ENCODE measurements around the gene ERFL. TPM values are rescaled to one million over a fixed set of nuclear protein-coding genes. Genes with fewer than 3 reads are reported as not detected.

The ERFL gene
- total and polyA plus RNA-seq, 2 of the 4 experiments (the other 2 are of a cell fraction) = not detected

GRCh38 chr19:41910240-41910991, 17.8 kb downstream of the ERFL start:
- H3K4ac ChIP-seq (ENCODE audit: low read depth, low read length) = no peak overlapping the region
- dilution Hi-C loops (cut with HindIII; ENCODE audit: low sequenced_read_pairs, unreplicated experiment) (no loop called here), in situ Hi-C loops (cut with MboI; ENCODE audit: low sequenced_read_pairs) (no loop called here), intact Hi-C loops (cut with micrococcal nuclease) (no loop called here)
- no peak overlapping the region for H4K5ac ChIP-seq (ENCODE audit: low read depth, low read length)
- 0 out of 2 replicates have a peak, but pooled peaks cover 2% of the 10 kb centered on the region for H3K4me1 ChIP-seq (ENCODE audit: control insufficient read depth, insufficient read depth, low read length)
- no peak overlapping the region for H2BK120ac ChIP-seq (ENCODE audit: low read depth, low read length)
- ATAC-seq (ENCODE audit: low read depth) (no peak), DNase-seq (no peak)
- H2AK9ac ChIP-seq (replicated peaks; ENCODE audit: low read depth, low read length, poor library complexity) = peak overlapping the region; percentile 26
- H3K9me1 ChIP-seq (ENCODE audit: insufficient read depth, low read length) = no peaks in the 10 kb centered on the region; the same call in 1 of the 2 replicates
- H2BK20ac ChIP-seq (ENCODE audit: low read depth, low read length) = no peak overlapping the region
- H4K91ac ChIP-seq (ENCODE audit: insufficient read depth, low read depth, low read length) = no peak overlapping the region
- ChIA-PET CTCF (no interaction called here), POLR2A (ENCODE audit: unreplicated experiment) (no interaction called here)
- H2BK5ac ChIP-seq (ENCODE audit: low read depth, low read length, poor library complexity, severe bottlenecking) = no peak overlapping the region
- no peak overlapping the region for H2AK5ac ChIP-seq (ENCODE audit: low read depth, low read length)
- H4K20me1 ChIP-seq (ENCODE audit: insufficient read depth, low read length) = peaks cover 30% of the 10 kb centered on the region
- no peak overlapping the region for H3K27ac ChIP-seq (ENCODE audit: insufficient read depth, low read length)
- no TSS peak for BruUV-seq (replicated peaks)
- no peak overlapping the region for H3K18ac ChIP-seq (ENCODE audit: low read depth, low read length)
- TF ChIP-seq NFE2L2 (IDR thresholded peaks at IDR 0.05; ENCODE audit: low read depth, low read length) (no peak), CTCF (conservative IDR thresholded peaks at IDR 0.05; ENCODE audit: low read depth, low read length) (no peak), RAD21 (IDR thresholded peaks at IDR 0.05; ENCODE audit: low read length) (no peak), CHD1 (IDR thresholded peaks at IDR 0.05; ENCODE audit: low read depth, low read length) (no peak), SMC3 (IDR thresholded peaks at IDR 0.05; ENCODE audit: low read depth, low read length) (no peak), FOS (IDR thresholded peaks at IDR 0.05; ENCODE audit: low read depth, low read length) (no peak), USF2 (IDR thresholded peaks at IDR 0.05; ENCODE audit: low read depth, low read length) (no peak), RCOR1 (IDR thresholded peaks at IDR 0.05; ENCODE audit: insufficient replicate concordance, low read length) (no peak), CEBPB (IDR thresholded peaks at IDR 0.05; ENCODE audit: low read depth, low read length) (no peak), POLR2A (IDR thresholded peaks at IDR 0.05; ENCODE audit: low read depth, low read length) (no peak), BHLHE40 (IDR thresholded peaks at IDR 0.05; ENCODE audit: low read depth, low read length) (no peak), MXI1 (IDR thresholded peaks at IDR 0.05; ENCODE audit: borderline replicate concordance, low read depth, low read length) (no peak), MAFK (IDR thresholded peaks at IDR 0.05; ENCODE audit: low read depth, low read length) (no peak), RFX5 (IDR thresholded peaks at IDR 0.05; ENCODE audit: low read depth, low read length) (no peak), MAZ (IDR thresholded peaks at IDR 0.05; ENCODE audit: borderline replicate concordance, low read depth, low read length) (no peak), ELK1 (IDR thresholded peaks at IDR 0.05; ENCODE audit: borderline replicate concordance, low read depth, low read length) (no peak)
- H3K27me3 ChIP-seq (ENCODE audit: control insufficient read depth, insufficient read depth, low read length) = peaks cover 42% of the 10 kb centered on the region
- H3K4me2 ChIP-seq (ENCODE audit: low read depth, low read length) = no peak overlapping the region
- H2BK15ac ChIP-seq (ENCODE audit: low read depth, low read length) = no peak overlapping the region
- H3K9ac ChIP-seq (ENCODE audit: low read depth, low read length) = no peak overlapping the region
- no peak overlapping the region for H3K56ac ChIP-seq (ENCODE audit: extremely low read depth, insufficient read depth, low read length)
- H2AFZ ChIP-seq (replicated peaks; ENCODE audit: low read length, poor library complexity) = no peak overlapping the region
- H3K79me1 ChIP-seq (ENCODE audit: low read depth in 1 of 2, low read length in 2 of 2) = no peaks in the 10 kb centered on the region
- no peak overlapping the region for H4K8ac ChIP-seq (ENCODE audit: low read depth in 2 of 2, low read length in 2 of 2)
- no peak overlapping the region for H3K14ac ChIP-seq (replicated peaks; ENCODE audit: low read depth, low read length)
- no peak overlapping the region for H3K23ac ChIP-seq (ENCODE audit: low read depth, low read length)
- WGBS, 2 experiments (ENCODE audit: extremely low coverage in 2 of 2, insufficient read length in 1 of 2) = 78% methylated on average over 4 of the region's 12 CpGs; no CpG with 5 or more reads in 1 of the 2 experiments
- H3K9me3 ChIP-seq (ENCODE audit: control insufficient read depth, insufficient read depth, low read length) = no peaks in the 10 kb centered on the region
- H3K36me3 ChIP-seq (ENCODE audit: control insufficient read depth, insufficient read depth, low read length) = peaks cover 16% of the 10 kb centered on the region
- no peak overlapping the region for H3K4me3 ChIP-seq (ENCODE audit: insufficient read depth, low read depth, low read length)

Measured in IMR-90 (cell line).